Hepatocyte (in vitro differentiated cells): ENCODE measurements around the gene ASIC2. TPM values are rescaled to one million over a fixed set of nuclear protein-coding genes. Genes with fewer than 3 reads are reported as not detected.
"Not testable (repeated sequence)": the region's sequence is repeated elsewhere in the genome, so short reads cannot be mapped to it uniquely, and the experiment has no call there.

ENCODE experiments used
- DNase-seq: peaks from one replicate; pipeline ENCODE4 v3.0.0-alpha.2; 2016; ENCODE audit warnings: low spot score
- H2AFZ ChIP-seq: fragments of 200-600 bp; sonication (generic); 2 replicates; pipeline ENCODE4 v1.6.0; 2016; ENCODE audit warnings: antibody characterized with exemption, mild to moderate bottlenecking
- H3K27ac ChIP-seq: fragments of 200-600 bp; sonication (generic); 2 replicates; pipeline ENCODE4 v1.5.1; 2016; ENCODE audit warnings: mild to moderate bottlenecking
- H3K27me3 ChIP-seq: fragments of 200-600 bp; sonication (generic); 2 replicates; pipeline ENCODE4 v1.6.1; 2016
- H3K36me3 ChIP-seq: fragments of 200-600 bp; sonication (generic); replicated peaks from 2 replicates; pipeline ENCODE4 v1.5.1; 2016; ENCODE audit warnings: low read depth; ENCODE audit not compliant: insufficient read depth
- H3K4me1 ChIP-seq: fragments of 200-600 bp; sonication (generic); 2 replicates; pipeline ENCODE4 v1.5.1; 2016; ENCODE audit warnings: mild to moderate bottlenecking, moderate library complexity; ENCODE audit not compliant: insufficient read depth
- H3K4me2 ChIP-seq: fragments of 200-600 bp; sonication (generic); 2 replicates; pipeline ENCODE4 v1.6.0; 2016
- H3K4me3 ChIP-seq: fragments of 200-600 bp; sonication (generic); 2 replicates; pipeline ENCODE4 v1.5.1; 2016; ENCODE audit warnings: mild to moderate bottlenecking
- H3K79me2 ChIP-seq: fragments of 200-600 bp; sonication (generic); 2 replicates; pipeline ENCODE4 v1.6.0; 2017; ENCODE audit warnings: mild to moderate bottlenecking
- H3K9me2 ChIP-seq: fragments of 200-600 bp; sonication (generic); replicated peaks from 2 replicates; pipeline ENCODE4 v1.6.0; 2017; ENCODE audit warnings: mild to moderate bottlenecking; ENCODE audit not compliant: insufficient read depth
- H3K9me3 ChIP-seq: fragments of 200-600 bp; sonication (generic); 2 replicates; pipeline ENCODE4 v1.5.1; 2016; ENCODE audit warnings: low read depth, mild to moderate bottlenecking
- H4K20me1 ChIP-seq: fragments of 200-600 bp; sonication (generic); 2 replicates; pipeline ENCODE4 v1.6.0; 2016; ENCODE audit warnings: mild to moderate bottlenecking; ENCODE audit not compliant: insufficient read depth, poor library complexity, severe bottlenecking
- CTCF ChIP-seq: fragments of 200-600 bp; sonication (generic); IDR thresholded peaks from 2 replicates; pipeline ENCODE4 v1.5.1; 2016; ENCODE audit warnings: antibody characterized with exemption, mild to moderate bottlenecking; ENCODE audit not compliant: poor library complexity
- EZH2 ChIP-seq: fragments of 200-600 bp; sonication (generic); IDR thresholded peaks from 2 replicates; pipeline ENCODE4 v1.6.1; 2016; ENCODE audit warnings: antibody characterized with exemption, mild to moderate bottlenecking, borderline replicate concordance
- EZH2phosphoT487 ChIP-seq: fragments of 200-600 bp; sonication (generic); IDR thresholded peaks from one replicate; pipeline ENCODE4 v1.6.1; 2018; ENCODE audit warnings: antibody characterized with exemption, mild to moderate bottlenecking, low read depth, moderate library complexity; ENCODE audit not compliant: unreplicated experiment, severe bottlenecking
- WGBS: methylation state at CpG from one replicate; pipeline ENCODE4 v1.1.6; 2016; ENCODE audit warnings: low lambda C conversion rate; ENCODE audit errors: missing lambda C conversion rate; 5-methylcytosine and 5-hydroxymethylcytosine counted together
- polyA plus RNA-seq: library from polyadenylated mRNA; unstranded; fragments of >200 nt; fragmentation: Nextera tagmentation; extraction: Ambion mirVana; gene quantifications from 2 replicates; pipeline ENCODE4 v1.2.1, GENCODE V29; 2016
- total RNA-seq: library from RNA; depleted of rRNA; stranded (reverse); fragments of >200 nt; gene quantifications from 2 replicates; pipeline ENCODE4 v1.2.3, GENCODE V29; 2014

Gene ASIC2
- total and polyA plus RNA-seq, 2 experiments from 2014 or later = 2.3 to 3.3 TPM

DNA sequence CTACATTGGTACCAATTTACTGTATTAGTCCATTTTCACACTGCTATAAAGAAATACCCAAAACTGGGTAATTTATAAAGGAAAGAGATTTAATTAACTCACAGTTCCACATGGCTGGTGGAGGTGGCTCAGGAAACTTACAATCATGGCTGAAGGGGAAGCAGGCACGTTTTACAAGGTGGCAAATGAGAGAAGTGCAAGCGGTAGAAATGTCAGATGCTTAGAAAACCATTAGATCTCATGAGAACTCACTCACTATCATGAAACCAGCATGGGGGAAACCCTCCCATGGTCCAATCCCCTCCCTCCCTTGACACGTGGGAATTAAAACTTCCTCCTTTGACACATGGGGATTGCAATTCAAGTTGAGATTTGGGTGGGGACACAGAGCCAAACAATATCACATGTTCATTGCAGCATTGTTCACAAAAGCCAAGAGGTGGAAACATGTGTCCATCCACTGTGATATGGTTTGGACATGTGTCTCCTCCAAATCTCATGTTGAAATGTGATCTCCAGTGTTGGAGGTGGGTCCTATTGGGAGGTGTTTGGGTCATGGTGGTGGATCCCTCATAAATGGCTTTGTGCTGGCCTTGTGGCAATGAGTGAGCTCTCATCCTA, 304.5 kb downstream of the ASIC2 start:
- Histone ChIP-seq H2AFZ (no peak overlapping the region), H3K4me3 (no peak overlapping the region), H3K4me1 (peaks cover 3% of the 10 kb centered on the region), H3K27me3 (no peaks in the 10 kb centered on the region), H3K4me2 (no peak overlapping the region), H3K27ac (no peak overlapping the region), H3K36me3 (no peaks in the 10 kb centered on the region), H3K9me2 (no peaks in the 10 kb centered on the region), H3K9me3 (no peaks in the 10 kb centered on the region), H4K20me1 (no peaks in the 10 kb centered on the region), H3K79me2 (no peaks in the 10 kb centered on the region)
- TF ChIP-seq EZH2phosphoT487 (no peak), CTCF (no peak), EZH2 (no peak)
- no peak for DNase-seq
- 63% methylated on average over 3 of the region's 3 CpGs for WGBS

GRCh38 chr17:32987868-32988267, 305.2 kb downstream of the ASIC2 start:
- 65% methylated on average over 2 of the region's 2 CpGs for WGBS
- not testable (repeated sequence) for H3K79me2 ChIP-seq, H3K4me1 ChIP-seq, DNase-seq, H3K4me3 ChIP-seq, H4K20me1 ChIP-seq, H3K9me2 ChIP-seq, H2AFZ ChIP-seq, H3K4me2 ChIP-seq, H3K36me3 ChIP-seq, H3K27me3 ChIP-seq, H3K27ac ChIP-seq, H3K9me3 ChIP-seq

DNA sequence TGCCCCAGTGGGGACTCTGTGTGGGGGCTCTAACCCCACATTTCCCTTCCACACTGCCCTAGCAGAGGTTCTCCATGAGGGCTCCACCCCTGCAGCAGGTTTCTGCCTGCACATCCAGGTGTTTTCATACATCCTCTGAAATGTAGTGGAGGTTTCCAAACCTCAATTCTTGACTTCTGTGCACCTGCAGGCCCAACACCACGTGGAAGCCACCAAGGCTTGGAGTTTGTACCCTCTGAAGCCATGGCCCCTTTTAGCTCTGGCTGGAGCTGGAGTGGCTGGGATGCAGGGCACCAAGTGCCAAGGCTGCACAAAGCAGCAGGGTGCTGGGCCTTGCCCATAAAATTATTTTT, 305.7 kb downstream of the ASIC2 start:
- not testable (repeated sequence) for H3K9me3 ChIP-seq, H3K79me2 ChIP-seq, H3K4me3 ChIP-seq, H3K9me2 ChIP-seq, H3K27me3 ChIP-seq, H3K27ac ChIP-seq, H4K20me1 ChIP-seq, H3K36me3 ChIP-seq, H2AFZ ChIP-seq, DNase-seq, H3K4me2 ChIP-seq, H3K4me1 ChIP-seq
- 19% methylated on average over 1 of the region's 1 CpG for WGBS

DNA sequence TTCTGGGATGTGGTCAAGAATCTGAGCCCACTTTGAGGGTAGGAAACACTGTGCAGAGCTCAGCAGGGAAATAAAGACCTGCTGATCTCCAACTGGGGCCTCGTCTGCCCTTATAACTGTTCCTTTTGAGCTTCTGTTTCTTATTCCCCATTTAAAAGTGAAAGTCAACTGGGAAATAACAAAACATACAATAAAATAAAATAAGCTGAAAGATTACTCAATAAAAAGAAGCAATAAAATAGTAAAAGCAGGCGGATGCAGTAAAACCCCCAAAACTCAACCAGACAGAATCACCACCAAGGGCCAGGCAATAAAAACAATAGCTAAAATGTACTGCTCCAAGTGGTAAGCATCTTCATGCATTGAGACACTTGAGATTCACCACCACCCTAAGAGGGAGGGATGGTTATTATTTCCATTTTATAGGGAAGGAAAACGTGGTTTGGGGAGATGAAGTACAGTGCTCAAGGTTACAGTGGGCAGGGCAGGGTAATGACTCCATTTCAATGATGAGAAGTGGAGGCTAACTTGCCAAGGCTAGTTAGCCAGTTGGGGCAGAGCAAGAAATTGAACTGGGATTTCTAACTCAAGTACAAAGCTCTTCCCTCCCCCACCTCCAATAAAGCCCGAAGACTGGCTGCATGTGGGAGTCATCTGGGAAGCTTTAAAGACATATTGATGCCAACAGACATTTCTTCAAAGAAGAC, 307.9 kb downstream of the ASIC2 start:
- Histone ChIP-seq H3K27ac (no peak overlapping the region), H3K9me3 (no peaks in the 10 kb centered on the region), H3K4me1 (no peaks in the 10 kb centered on the region), H2AFZ (no peak overlapping the region), H3K9me2 (no peaks in the 10 kb centered on the region), H3K4me2 (no peak overlapping the region), H3K79me2 (no peaks in the 10 kb centered on the region), H3K4me3 (no peak overlapping the region), H3K27me3 (no peaks in the 10 kb centered on the region), H4K20me1 (no peaks in the 10 kb centered on the region), H3K36me3 (no peaks in the 10 kb centered on the region)
- no peak for TF ChIP-seq EZH2
- 58% methylated on average over 4 of the region's 4 CpGs for WGBS
- no peak for DNase-seq

- not testable (repeated sequence) for H3K9me2 ChIP-seq, DNase-seq, H3K4me2 ChIP-seq, H4K20me1 ChIP-seq, H3K36me3 ChIP-seq, H2AFZ ChIP-seq, H3K4me1 ChIP-seq, H3K27ac ChIP-seq, H3K4me3 ChIP-seq, H3K79me2 ChIP-seq, H3K27me3 ChIP-seq, H3K9me3 ChIP-seq
- WGBS = 94% methylated on average over 3 of the region's 3 CpGs
Measured at GRCh38 chr17:32981611-32982010, 311.5 kb downstream of the ASIC2 start.
